ENCODE results near the gene TENT4A. TPM values are rescaled to one million over a fixed set of nuclear protein-coding genes. Genes with fewer than 3 reads are reported as not detected.

Gene TENT4A
- total and polyA plus RNA-seq, 2 of the 4 experiments (the other 2 are of a cell fraction) = 5.9 to 17.2 TPM

GRCh38 chr5:6742081-6742758 is 29.0 kb downstream of the TENT4A start:
- Histone ChIP-seq H3K9ac (ENCODE audit: low read depth, low read length) (no peak overlapping the region), H2BK15ac (ENCODE audit: low read depth, low read length) (no peak overlapping the region), H3K4me1 (ENCODE audit: control insufficient read depth, insufficient read depth, low read length) (peaks cover 2% of the 10 kb centered on the region), H3K18ac (ENCODE audit: low read depth, low read length) (no peak overlapping the region), H3K23ac (ENCODE audit: low read depth, low read length) (no peak overlapping the region), H3K27me3 (ENCODE audit: control insufficient read depth, insufficient read depth, low read length) (no peaks in the 10 kb centered on the region), H3K4me3 (ENCODE audit: insufficient read depth, low read depth, low read length) (no peak overlapping the region), H3K56ac (ENCODE audit: extremely low read depth, insufficient read depth, low read length) (no peak overlapping the region), H3K9me1 (ENCODE audit: insufficient read depth, low read length) (peaks cover 4% of the 10 kb centered on the region), H3K14ac (replicated peaks; ENCODE audit: low read depth, low read length) (no peak overlapping the region), H3K4me2 (ENCODE audit: low read depth, low read length) (no peak overlapping the region), H3K36me3 (ENCODE audit: control insufficient read depth, insufficient read depth, low read length) (peaks cover 47% of the 10 kb centered on the region), H3K27ac (ENCODE audit: insufficient read depth, low read length) (no peak overlapping the region), H3K9me3 (ENCODE audit: control insufficient read depth, insufficient read depth, low read length) (no peaks in the 10 kb centered on the region), H4K91ac (ENCODE audit: insufficient read depth, low read depth, low read length) (no peak overlapping the region), H2AK5ac (ENCODE audit: low read depth, low read length) (no peak overlapping the region), H2BK5ac (ENCODE audit: low read depth, low read length, poor library complexity, severe bottlenecking) (no peak overlapping the region), H2AFZ (replicated peaks; ENCODE audit: low read length, poor library complexity) (no peak overlapping the region), H2AK9ac (replicated peaks; ENCODE audit: low read depth, low read length, poor library complexity) (no peak overlapping the region), H3K79me1 (ENCODE audit: low read depth in 1 of 2, low read length in 2 of 2) (peaks cover 50 to 65% of the 10 kb centered on the region in 2 experiments), H4K8ac (ENCODE audit: low read depth in 2 of 2, low read length in 2 of 2) (no peak overlapping the region), H2BK20ac (ENCODE audit: low read depth, low read length) (no peak overlapping the region), H4K5ac (ENCODE audit: low read depth, low read length) (no peak overlapping the region), H4K20me1 (ENCODE audit: insufficient read depth, low read length) (peaks cover 36% of the 10 kb centered on the region), H2BK120ac (ENCODE audit: low read depth, low read length) (no peak overlapping the region), H3K4ac (ENCODE audit: low read depth, low read length) (no peak overlapping the region)
- 98% methylated on average over 6 of the region's 13 CpGs; no CpG with 5 or more reads in 1 of the 2 experiments for WGBS, 2 experiments (ENCODE audit: extremely low coverage in 2 of 2, insufficient read length in 1 of 2)
- BruUV-seq (replicated peaks) = no TSS peak
- intact Hi-C loops (cut with micrococcal nuclease) (loop anchor here (10.0 kb wide), 1 partner anchor 367 kb away; the partner anchor contains the start of gene MED10), in situ Hi-C loops (cut with MboI; ENCODE audit: low sequenced_read_pairs) (loop anchor here (25.0 kb wide), 1 partner anchor 1255 kb away; no protein-coding TSS in a partner anchor), dilution Hi-C loops (cut with HindIII; ENCODE audit: low sequenced_read_pairs, unreplicated experiment) (no loop called here)
- POLR2A ChIA-PET (ENCODE audit: unreplicated experiment) = no interaction called here
- ATAC-seq (ENCODE audit: low read depth) (no peak), DNase-seq (no peak)
- CTCF ChIA-PET = interaction anchor here (0.6 kb wide), 1 partner anchor 78 kb away, joined by 3 read pairs; no protein-coding TSS in a partner anchor
- no peak for TF ChIP-seq MAFK (IDR thresholded peaks at IDR 0.05; ENCODE audit: low read depth, low read length)
- TF ChIP-seq RFX5 (IDR thresholded peaks at IDR 0.05; ENCODE audit: low read depth, low read length) = no peak
- TF ChIP-seq NFE2L2 (IDR thresholded peaks at IDR 0.05; ENCODE audit: low read depth, low read length) = no peak
- TF ChIP-seq MAZ (IDR thresholded peaks at IDR 0.05; ENCODE audit: borderline replicate concordance, low read depth, low read length) = no peak
- TF ChIP-seq, protein P1, sequence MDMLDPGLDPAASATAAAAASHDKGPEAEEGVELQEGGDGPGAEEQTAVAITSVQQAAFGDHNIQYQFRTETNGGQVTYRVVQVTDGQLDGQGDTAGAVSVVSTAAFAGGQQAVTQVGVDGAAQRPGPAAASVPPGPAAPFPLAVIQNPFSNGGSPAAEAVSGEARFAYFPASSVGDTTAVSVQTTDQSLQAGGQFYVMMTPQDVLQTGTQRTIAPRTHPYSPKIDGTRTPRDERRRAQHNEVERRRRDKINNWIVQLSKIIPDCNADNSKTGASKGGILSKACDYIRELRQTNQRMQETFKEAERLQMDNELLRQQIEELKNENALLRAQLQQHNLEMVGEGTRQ (IDR thresholded peaks at IDR 0.05; ENCODE audit: low read depth, low read length) = no peak
- TF ChIP-seq, protein P2, sequence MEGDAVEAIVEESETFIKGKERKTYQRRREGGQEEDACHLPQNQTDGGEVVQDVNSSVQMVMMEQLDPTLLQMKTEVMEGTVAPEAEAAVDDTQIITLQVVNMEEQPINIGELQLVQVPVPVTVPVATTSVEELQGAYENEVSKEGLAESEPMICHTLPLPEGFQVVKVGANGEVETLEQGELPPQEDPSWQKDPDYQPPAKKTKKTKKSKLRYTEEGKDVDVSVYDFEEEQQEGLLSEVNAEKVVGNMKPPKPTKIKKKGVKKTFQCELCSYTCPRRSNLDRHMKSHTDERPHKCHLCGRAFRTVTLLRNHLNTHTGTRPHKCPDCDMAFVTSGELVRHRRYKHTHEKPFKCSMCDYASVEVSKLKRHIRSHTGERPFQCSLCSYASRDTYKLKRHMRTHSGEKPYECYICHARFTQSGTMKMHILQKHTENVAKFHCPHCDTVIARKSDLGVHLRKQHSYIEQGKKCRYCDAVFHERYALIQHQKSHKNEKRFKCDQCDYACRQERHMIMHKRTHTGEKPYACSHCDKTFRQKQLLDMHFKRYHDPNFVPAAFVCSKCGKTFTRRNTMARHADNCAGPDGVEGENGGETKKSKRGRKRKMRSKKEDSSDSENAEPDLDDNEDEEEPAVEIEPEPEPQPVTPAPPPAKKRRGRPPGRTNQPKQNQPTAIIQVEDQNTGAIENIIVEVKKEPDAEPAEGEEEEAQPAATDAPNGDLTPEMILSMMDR (conservative IDR thresholded peaks at IDR 0.05; ENCODE audit: low read depth, low read length) = no peak
- TF ChIP-seq BHLHE40 (IDR thresholded peaks at IDR 0.05; ENCODE audit: low read depth, low read length) = no peak
- TF ChIP-seq CHD1 (IDR thresholded peaks at IDR 0.05; ENCODE audit: low read depth, low read length) = no peak
- no peak for TF ChIP-seq ELK1 (IDR thresholded peaks at IDR 0.05; ENCODE audit: borderline replicate concordance, low read depth, low read length)
- no peak for TF ChIP-seq RAD21 (IDR thresholded peaks at IDR 0.05; ENCODE audit: low read length)
- no peak for TF ChIP-seq POLR2A (IDR thresholded peaks at IDR 0.05; ENCODE audit: low read depth, low read length)
- TF ChIP-seq MXI1 (IDR thresholded peaks at IDR 0.05; ENCODE audit: borderline replicate concordance, low read depth, low read length) = no peak
- TF ChIP-seq FOS (IDR thresholded peaks at IDR 0.05; ENCODE audit: low read depth, low read length) = no peak
- no peak for TF ChIP-seq CEBPB (IDR thresholded peaks at IDR 0.05; ENCODE audit: low read depth, low read length)
- no peak for TF ChIP-seq RCOR1 (IDR thresholded peaks at IDR 0.05; ENCODE audit: insufficient replicate concordance, low read length)
- TF ChIP-seq SMC3 (IDR thresholded peaks at IDR 0.05; ENCODE audit: low read depth, low read length) = no peak
